Activated CD8-positive, alpha-beta memory T cell treated with anti-CD3 and anti-CD28 coated beads, Interleukin-2, amount 50 U/mL, for 1 hour (primary cell): ENCODE measurements around the gene ADGRL2.

Experiments used
- DNase-seq: peaks from one replicate; pipeline ENCODE4 v3.0.0-alpha.2; 2020; ENCODE audit errors: extremely low read depth

ADGRL2 gene

DNA sequence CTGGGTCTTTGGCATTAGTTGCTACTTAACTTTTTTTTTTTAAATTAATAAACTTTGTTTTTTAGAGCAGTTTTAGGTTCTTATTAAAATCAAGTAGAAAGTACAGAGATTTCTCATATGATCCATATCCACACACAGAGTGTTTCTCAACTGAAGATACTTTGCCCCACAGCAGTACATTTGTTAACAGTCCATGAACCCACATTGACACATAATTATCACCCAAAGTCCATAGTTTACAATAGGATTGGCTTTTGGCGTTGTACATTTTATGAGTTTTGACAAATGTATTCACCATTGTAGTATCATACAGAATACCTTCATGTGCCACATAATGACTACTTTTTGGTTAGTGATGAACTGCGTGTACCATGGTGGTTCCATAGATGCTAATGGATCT lies 106.8 kb downstream of the ADGRL2 start:
- DNase-seq: no peak

DNA sequence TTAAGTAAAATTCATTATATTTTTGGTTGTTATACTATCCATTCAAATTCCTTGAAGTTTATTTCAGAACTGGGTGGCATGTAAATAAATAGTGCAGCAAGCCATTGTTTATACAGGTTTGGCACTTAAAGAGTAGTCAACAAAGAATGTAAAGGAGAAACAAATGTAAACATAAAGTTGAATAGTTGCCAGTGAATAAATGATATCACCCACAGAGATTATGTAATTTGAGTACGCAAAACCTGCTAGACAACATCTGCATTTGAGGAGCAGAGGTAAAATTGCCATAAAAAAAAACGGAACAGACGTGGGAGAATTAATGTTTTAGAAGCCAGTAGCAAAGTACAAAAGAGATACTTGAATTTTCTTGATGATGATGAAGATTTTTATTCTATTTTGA lies 111.6 kb downstream of the ADGRL2 start:
- no peak for DNase-seq

DNA sequence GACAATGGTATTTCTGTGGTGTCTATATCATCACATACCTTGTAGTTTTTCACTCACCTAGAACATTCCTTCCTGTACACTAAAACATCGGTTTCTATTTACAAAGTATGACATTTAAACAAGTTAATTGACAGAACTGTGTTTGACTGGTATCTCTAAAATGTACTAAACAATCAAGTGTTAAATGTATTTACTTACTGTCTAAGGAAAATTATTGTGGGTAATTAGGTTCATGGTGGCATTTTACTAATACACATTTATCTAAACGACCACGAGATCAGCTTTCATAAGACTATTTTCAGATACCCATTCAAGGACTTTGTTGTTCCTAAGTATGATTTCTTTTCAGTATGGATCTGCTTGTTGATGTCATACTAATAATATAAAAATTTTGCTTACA lies 115.2 kb downstream of the ADGRL2 start:
- DNase-seq: no peak

DNA sequence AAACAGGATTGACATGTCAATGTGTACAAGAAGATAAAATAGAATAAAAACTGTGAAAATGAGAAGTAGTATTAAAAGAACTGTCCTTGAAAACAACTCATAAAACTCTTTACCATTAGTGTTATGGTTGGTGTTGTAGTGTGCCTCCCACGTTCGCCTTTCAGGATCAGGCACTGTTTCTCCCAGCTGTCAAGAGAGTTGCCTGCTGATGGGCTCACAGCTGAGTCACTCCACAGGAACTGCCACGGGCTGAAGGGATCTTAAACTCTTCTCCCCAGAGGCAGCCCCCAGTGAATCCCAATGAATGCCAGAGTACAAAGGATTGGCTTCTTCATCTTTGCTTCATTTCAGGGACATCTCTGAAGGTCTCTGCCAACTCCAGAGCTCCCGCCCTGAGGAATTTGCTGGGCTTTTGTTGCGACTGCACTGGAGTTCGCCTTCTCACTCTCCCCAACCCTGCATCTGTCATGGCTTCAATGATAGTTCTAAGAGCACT lies 119.6 kb downstream of the ADGRL2 start:
- DNase-seq: no peak

DNA sequence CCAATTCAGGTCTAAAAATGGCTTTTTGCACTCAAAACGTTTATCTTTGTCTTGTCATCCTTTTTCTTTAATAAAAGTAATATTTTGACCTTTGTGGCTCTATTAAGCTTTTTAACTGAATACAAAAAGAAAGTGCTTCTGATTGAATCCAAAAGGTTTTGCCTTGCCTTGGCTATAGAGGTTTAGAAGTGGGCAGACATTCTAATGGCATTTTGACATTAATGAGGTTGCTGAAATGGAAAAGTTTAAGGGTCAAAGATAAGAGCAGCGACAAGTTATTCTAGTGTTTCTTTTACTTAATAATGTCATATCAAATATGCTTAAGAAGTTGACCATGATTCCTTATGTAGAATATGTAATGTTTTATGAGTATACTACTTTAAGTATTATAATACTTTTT lies 120.2 kb downstream of the ADGRL2 start:
- DNase-seq: no peak

DNA sequence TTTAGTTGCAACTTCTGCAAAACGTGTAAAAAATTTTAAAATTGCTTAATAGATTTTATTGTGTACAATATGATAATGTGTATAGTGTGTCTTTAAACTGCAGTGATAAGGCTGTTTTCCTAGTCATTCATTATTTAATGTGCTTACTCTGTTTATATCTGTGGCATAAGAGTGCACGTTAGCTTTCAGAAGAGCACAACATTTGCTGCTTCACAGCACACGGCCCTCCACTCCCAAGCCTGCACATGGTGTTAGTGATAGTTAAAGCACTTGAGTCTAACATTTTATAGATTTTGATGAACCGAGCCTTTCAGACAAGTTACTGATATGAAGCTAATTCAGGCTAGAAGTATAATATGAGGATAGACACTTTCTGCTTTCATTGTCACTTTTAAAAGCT lies 120.6 kb downstream of the ADGRL2 start:
- DNase-seq: no peak

DNA sequence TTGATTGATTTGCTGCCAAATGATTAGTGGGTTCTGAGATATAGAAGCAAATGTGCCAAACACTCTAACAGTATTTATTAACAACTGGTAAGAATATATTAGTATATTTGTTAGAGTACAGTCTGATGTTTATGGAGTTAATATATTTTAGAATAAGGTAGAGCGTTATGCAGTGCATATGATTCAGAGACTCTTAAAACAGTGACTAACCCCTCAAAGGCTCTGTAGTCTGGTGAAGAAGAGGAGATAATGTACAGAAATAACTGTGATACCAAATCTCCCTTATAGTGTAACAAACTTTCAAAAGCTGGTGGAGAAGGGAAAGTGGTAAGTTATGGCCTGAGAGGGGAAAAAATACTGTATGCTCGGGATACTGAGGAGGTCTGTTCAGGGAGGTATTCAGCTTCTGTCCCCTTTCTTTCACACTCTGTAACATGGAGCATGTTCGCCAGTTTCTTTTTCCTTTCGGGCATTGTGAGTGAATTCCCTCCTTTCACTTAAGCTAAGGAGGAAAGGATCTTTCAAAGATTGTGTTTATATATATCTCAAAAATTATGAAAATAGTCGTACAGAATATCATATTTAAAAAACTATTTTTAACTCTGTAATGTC lies 121.2 kb downstream of the ADGRL2 start:
- no peak for DNase-seq

DNA sequence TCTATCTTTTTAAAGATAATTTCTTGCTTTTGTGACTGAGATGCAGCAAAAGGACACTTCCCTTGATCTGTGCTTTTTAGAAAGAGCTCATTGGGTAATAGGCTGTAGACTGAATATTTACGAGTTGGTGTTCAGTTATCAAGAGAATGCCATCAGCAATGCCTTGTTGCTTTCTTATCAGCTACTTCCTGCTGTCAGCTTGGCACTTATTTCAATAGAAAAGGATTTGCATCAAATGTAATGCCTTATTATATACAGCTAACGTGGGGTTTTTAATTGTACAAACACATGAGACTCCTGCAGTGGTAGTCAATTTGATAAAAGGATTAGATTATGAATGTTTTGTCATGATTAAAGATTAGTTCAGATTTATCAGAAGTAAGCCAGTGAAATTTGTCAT lies 122.2 kb downstream of the ADGRL2 start:
- no peak for DNase-seq

DNA sequence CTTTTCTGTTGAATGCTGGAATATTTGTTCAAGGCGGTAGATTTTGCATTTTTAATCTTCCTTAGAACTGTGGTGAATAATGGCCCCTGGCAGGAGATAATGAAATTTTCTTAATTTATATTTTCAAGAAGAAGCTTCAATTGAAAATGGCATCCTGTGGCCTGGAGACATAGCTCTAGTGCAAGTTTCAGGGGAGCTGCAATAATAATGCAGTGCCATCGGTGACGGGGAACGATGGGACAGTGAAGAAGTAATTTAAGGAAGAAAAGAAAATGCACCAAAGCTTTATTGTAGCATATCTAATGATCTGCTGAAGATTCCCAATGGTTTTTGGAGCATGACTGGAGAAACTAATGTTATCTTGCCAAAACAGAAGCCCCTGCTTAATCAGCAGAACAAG lies 128.4 kb downstream of the ADGRL2 start:
- no peak for DNase-seq

DNA sequence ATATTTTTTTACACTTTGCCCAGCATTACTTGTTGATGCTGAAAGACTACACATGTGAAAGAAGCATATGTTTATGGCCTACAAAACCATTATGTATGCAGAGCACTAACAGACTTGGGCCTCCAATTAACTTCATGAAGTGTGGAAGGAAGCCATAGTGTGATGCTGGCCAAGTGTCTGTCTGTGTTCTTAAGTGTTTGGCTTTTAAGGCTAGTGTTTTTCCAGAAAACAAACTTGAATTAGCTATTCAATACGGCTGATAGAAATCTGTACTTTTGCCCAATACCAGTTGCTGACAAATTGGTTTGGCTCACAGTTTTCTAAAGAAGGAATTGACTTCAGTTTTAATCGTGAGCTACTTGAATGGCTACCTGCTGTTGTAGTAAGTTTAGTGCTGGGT lies 136.1 kb downstream of the ADGRL2 start:
- no peak for DNase-seq

DNA sequence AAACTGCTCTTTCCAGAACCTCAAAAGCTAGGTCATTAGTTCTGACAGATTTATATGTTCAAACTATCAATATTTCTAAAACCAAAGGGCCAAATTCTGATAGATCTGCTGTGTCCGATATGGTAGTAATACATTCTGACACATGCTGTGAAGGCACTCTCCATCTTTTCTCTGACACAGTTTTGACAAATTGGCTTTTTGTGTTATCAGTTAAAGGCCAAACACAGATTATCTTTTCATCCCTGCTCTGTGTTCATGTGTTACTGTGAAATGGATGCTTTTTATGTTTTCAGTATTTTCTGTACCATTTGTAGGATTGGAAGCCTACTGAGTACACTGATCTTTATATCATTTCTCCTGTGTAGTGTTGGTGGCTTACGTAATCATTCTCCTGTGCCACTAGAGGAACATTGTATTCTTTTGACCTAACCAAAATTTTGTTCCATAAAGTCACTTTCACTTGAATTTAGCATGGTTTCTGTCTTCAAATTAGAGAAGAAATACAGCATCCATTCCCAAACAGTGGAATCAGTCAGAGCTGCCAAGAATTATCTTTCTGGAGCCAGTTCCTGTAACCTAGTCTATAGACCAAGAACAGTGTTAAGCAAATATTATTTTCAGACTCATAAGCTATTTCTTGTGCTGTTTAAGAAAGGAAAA lies 137.2 kb downstream of the ADGRL2 start:
- no peak for DNase-seq

DNA sequence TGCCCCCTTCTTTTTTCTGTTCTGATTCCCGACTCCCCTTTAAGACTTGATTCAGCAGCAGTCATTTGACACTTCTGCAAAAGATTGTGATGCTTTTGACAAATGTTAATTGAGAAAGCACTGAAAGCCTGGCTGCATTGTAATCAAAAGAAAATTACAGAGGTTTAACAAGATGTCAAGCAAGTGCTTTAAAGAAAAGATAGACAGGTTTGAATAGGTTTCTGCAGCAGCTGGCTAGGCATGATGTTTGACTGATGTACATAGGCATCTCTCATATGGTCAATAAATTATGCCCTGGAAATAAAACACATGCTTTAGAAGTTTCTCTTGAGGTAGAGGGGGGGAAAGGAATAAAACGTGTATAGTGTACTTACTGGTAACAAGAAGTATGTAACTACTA lies 147.8 kb downstream of the ADGRL2 start:
- DNase-seq: no peak

DNA sequence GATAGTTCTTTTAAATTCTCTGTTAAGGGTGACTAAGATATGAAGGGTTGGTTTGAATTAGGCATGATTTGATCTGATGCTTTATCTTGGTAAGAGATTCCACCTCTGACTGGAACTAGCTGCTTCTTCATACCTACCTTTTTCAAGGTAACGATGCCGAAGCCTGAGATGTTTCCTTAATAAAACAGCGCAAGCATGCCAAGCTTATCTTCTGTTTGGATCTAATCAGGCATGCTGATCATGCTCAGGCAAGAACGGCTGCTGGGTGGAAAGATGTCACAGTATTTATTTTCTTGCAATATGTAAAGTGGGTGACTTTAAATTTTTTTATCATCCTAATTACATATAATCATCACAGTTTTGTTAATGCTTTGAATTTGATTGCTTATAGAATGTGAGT lies 148.7 kb downstream of the ADGRL2 start:
- no peak for DNase-seq

DNA sequence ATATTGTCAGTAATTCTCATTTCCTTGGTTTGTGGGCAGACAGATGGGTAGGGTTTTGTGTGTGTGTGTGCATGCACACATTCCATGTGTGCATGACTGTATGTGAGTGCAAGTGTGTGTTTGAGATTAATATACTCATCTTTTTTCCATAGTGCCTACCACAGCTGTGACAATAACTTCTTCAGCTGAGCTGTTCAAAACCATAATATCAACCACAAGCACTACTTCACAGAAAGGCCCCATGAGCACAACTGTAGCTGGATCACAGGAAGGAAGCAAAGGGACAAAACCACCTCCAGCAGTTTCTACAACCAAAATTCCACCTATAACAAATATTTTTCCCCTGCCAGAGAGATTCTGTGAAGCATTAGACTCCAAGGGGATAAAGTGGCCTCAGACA lies 149.3 kb downstream of the ADGRL2 start:
- DNase-seq: no peak

DNA sequence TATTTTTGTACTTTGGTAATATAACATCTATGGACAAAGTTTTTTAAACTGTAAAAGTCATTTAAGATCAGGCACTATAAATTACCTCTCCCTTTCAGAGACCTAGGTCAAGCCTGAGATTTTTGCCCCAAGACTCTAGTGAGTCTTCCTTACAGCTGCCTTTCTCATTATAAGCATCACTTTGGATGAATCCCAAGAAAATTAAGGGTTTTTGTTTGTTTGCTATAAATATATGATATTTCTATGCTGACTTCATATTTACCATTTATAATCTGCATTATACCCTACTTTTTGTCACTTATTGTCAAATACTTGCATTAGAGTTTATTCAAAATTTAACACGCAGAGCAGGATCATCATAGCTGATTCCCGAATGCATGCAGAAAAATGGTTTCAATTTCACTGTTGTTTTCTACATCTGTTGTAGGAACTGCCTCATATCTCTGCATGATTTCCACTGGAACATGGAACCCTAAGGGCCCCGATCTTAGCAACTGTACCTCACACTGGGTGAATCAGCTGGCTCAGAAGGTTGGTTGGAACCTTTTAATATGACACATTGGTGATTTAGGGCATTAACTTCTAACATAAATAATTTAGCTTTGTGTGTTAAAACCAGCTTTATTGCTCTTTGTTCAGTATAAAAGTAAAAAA lies 150.0 kb downstream of the ADGRL2 start:
- DNase-seq: no peak

DNA sequence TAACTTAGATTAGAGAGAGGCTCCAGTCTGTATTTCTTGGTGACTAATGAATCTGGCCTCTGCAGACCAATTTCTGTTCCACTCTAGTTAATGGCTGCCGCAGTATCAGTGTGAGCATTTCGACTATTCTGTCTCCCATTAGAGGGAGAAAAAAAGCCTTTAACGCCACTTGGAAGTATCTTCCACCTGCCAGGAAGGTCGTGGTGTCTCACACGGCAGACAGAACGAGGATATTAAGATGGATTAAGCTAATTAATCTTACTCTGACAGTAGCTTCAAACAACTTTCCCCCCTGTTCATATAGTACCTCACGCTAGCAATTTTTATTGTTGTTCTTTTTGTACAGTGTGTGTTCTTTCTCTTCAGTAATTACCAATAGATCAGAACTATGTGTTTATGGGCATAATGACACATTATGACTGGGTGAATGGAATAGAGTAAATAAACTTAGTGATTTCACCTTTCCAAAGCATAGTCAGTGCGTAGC lies 153.8 kb downstream of the ADGRL2 start:
- DNase-seq: no peak

DNA sequence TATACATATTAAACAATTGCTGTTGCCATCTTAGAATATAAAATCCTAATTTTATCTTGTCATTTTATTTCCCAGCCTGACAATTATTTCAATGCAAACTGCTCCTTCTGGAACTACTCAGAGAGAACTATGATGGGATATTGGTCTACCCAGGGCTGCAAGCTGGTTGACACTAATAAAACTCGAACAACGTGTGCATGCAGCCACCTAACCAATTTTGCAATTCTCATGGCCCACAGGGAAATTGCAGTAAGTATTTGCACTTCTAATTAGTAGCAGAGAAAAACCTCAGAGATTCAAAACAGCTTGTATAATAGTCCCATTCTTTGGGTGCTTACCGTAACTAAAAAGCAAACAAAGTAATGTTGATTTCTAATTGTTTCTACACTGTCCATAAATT lies 167.2 kb downstream of the ADGRL2 start:
- DNase-seq: no peak

DNA sequence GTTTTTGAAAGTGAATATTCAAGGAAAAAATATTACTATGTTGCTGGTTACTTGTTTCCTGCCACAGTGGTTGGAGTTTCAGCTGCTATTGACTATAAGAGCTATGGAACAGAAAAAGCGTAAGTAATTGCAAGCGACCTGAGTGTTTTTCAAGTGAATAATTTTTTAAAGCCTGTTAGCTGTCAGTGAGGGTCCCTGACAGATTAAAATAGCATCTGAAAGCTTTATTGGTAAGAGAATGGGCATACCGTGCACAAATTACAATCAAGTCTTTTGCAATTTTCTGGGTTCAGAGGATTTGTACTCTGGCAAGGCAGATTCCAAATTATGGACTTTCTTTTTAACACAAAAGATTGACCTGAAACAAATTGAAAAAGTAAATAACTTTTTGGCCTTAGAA lies 169.7 kb downstream of the ADGRL2 start:
- no peak for DNase-seq

DNA sequence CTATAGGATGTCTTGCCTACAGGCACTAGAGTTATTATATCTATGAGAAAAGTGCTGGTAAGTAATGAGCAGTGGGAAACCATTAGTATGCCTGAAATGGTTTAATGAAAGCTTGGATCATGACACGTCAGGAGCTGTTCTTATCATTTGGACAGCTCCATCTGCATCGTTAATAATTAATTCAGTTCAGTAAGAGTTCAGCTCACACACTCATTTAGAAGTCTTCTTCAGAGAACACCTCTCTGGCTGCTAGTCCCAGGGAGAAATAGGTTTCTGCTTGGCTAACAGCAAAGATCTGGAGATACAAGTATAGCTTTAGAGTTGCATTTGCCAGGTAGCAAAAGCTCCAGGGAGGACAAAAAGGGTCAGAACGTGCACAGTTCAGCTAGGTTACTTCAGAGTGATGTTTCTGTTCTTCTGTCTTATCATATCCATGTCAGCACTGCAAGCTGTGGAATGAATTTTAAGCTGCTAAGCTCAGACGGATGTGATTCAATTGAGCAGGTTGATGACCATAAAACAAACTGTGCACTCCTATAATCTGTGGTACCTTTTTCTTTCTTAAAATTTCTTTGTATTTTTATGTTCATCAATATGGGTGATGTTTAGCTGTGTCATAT lies 173.6 kb downstream of the ADGRL2 start:
- DNase-seq: no peak

DNA sequence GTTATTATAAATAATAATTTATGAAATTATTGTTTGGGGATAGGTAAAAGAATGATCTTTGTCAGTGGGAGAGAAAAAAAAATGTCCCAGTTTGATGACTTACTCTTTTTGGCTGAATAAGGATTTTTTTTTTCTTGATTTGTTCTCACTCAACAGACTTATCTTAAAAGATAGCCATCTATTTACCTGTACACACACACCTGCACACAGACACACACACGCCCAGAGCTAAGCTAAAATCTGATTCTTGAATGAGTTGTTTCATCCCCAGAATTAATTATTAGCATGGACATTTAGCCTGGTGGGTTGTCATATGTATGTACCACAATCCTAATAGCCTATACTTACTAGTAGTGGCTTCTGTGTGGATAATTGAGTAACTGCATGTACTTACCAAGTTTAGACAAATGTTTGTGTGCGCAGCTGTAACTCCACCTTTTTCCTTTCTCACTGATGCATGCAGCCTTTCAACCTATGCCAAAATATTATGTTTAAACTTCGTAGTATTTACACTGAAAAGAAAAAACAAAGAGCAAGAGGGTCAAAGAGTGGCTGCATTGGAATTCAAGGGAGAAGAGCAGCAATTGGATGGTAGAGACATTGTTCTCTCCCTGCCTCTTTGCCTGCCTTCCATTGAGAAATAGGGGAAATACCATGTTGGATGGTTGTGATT lies 174.3 kb downstream of the ADGRL2 start:
- DNase-seq: no peak

DNA sequence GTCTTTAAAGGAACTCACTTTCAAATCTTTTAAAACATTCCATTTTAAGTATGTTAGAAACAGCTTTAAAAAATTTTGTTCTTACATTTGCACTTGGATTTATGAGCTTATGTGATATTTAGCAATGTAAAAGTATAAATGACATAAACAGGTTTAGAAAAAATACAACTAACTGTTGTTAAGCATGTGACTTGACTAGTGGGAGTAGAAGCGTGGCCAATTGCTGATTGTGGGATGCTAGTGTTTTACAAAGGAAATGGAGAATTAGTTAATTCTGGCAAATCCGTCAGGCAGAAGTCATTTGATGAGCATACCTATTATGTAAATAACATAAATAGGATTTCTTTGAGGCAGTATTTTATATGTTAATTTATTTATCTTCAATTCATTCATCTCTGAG lies 175.8 kb downstream of the ADGRL2 start:
- DNase-seq: no peak

DNA sequence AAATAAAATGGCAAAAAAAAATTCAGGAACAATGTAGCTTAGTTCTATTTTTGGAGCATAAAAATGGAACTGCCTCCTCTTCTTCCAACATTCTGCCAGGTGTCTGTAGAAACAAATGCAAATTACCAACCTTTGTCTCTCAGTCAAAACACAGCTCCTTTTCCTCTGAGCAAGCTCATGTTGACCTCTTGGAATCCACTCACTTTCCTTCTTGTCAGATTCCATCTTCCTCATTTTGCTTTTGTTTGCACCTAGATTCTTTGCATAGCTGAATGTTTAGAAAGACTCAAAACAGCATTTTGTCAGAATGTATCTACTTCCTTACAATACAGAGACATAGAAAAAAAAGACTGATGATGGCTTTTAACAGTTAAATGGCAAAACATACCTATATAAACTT lies 178.2 kb downstream of the ADGRL2 start:
- no peak for DNase-seq
